GM18520 (cell line): ENCODE results near the gene POMT1.
"Not testable (repeated sequence)": the region's sequence is repeated elsewhere in the genome, so short reads cannot be mapped to it uniquely, and the experiment has no call there.

Experiments
- ATAC-seq: cut with Tn5 transposase; IDR thresholded peaks from one replicate; pipeline ENCODE4 v1.9.1; 2021; ENCODE audit not compliant: unreplicated experiment

POMT1 gene

DNA sequence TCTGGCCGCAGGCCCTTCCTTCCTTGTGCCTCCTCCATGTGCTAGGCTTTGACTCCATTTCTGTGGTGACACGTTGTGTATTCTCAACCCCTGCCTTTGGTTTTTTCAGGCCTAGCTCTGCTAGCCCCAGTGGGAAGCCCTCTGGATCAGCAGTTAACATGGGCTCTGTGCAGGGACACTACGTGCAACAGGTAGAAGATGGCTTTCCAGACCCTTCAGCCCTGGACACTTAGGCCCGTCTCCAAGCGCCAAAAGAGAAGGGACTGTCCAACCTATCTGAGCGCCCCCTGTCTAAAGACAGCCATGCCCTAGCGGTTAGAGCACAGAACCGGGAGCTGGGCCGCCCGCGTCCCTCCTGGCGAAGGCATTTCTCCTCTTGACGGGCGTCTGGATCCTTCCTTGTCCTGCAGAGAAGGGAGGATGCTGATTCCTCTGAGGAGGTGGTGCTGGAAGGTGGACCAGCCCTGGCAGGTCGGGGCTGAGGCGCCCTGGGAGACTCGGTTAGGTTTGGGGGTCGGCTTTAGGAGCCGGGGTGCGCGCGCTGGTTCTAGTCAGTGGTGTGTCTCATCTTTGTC, 8.3 kb upstream of the POMT1 start:
- no peak for ATAC-seq

DNA sequence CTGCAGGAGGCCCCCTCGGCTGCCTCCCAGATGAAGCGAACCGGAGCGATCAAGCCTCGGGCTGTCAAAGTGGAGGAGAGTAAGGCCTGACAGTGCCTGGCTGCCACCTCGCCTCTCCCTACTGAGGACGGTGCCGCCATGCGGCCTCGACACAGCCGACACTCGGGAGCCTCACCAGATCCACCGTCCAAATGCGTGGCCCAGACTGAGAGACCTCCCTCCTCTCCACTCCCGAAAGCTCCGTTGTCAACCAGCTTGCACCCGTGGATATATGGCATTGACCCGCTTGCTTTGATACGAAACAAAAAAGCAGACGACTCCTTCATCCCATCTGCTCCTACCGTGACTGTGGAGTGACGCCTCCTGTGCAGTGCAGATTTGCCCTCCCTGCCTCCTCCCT, 6.9 kb upstream of the POMT1 start:
- no peak for ATAC-seq

- ATAC-seq: no peak
These were observed 5.8 kb upstream of the POMT1 start for GRCh38 chr9:131496844-131497405.

- no peak for ATAC-seq
These were observed 3.4 kb upstream of the POMT1 start for GRCh38 chr9:131499254-131499767.

GRCh38 chr9:131500377-131500776, 2.3 kb upstream of the POMT1 start:
- no peak for ATAC-seq

DNA sequence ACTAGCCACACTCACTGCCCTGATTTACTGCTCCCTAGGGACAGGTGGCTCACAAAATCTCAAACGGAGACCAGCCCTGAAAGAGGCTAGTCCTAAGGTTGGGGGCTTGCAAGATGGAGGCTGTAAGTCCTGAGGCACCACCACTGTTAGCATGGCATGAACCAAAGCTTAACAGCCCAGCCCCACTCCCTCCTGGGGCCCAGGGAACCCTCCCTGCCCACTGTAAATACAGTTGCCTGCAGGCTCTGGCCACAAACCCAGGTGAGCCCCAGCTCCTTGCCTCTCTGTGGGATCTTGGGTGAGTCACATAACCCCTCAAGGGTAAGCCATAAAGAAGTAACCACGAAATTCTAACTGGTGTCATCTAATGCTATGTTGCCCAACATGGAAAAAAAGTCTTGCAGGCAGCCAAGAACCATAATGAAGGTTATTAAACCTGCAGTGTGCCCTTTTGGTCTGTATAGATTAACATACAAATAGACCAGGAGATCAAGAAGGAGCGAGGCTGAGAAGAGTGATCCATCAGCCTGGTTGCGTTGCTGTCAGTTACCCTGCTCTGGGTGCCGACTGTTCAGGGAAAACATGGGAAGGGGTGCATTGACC, 1.7 kb upstream of the POMT1 start:
- no peak for ATAC-seq

DNA sequence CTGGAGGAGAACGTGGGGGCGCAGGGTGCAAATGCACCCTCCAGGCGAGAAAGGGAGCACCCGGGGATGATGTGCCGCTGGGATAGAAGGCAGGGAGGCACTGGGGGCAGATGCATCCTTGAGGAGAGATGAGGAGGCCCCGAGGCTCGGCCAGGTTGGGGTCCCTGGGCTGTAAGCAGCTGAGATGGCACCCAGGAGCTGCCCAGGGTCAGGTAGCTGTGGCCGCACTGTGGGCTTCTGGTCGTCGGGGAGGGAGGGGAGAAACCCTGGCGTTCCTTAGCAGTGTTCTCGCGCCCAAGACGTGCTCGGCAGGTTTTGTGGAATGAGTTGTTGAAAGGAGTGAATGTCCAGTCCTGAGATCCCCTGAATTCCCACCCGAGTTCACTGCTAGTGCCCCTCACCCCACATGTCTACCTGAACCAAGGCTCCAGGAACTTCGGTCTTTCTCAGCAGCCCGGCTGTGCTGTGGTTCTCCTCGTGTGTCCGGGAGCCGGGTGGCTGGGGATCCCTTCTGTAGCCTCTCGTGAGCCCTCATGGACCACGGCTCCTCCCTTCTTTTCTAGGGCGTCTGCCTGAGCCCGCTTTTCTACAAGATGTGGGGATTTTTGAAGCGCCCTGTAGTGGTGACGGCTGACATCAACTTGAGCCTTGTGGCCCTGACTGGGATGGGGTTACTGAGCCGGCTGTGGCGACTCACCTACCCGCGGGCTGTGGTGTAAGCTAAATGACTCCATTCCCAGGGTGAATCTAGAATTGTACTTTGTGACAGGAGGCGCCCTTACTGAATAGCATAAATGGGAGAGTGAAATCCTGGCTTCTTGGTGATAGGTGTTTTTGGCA, 1.1 kb downstream of the POMT1 start:
- ATAC-seq: no peak

DNA sequence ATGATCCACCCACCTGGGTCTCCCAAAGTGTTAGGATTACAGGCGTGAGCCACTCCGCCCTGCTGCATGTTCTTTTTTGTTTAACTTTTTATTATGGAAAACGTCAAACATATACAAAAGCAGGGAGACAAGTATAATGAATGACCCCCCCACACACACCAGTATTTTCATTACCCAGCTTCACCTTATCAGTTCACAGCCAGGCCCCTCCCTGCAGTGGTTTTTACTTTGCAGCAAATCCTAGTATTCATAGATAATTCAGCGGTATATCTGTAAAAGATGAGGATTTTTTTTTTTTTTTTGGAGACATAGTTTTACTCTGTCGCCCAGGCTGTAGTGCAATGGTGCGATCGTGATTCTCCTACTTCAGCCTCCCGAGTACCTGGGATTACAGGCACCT, 2.3 kb downstream of the POMT1 start:
- no peak for ATAC-seq

GRCh38 chr9:131511416-131511815, 8.7 kb downstream of the POMT1 start:
- ATAC-seq: no peak

DNA sequence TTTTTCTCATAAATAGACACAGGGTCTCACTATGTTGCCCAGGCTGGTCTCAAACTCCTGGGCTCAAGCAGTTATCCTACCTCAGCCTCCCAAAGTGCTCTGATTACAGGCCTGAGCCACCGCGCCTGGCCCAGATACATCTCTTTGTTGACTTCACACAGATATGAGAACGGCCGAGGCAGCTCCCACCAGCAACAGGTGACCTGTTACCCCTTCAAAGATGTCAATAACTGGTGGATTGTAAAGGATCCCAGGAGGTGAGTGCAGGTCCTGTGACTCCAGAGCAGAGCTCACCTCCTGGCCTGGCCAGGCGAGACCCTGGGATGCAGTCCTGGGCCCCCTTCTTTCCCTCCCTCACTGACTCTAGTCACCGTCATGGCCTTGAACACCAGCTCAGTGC, 9.2 kb downstream of the POMT1 start:
- ATAC-seq: no peak

DNA sequence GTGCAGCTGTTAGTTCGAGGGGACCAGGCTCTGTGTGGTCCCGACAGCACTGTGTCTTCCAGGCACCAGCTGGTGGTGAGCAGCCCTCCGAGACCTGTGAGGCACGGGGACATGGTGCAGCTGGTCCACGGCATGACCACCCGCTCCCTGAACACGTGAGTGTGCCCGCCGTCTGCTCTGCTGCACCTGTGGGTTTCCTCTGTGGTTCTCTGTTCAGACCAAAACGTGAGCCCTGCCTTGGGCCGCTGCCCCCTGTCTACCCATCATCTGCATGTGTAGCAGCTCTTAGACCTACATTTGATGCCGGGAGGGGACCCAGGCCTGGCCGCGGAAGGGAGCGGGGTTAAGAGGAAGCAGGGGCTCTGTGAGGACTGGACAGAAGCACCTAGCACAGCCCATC, 10.5 kb downstream of the POMT1 start:
- ATAC-seq: no peak

DNA sequence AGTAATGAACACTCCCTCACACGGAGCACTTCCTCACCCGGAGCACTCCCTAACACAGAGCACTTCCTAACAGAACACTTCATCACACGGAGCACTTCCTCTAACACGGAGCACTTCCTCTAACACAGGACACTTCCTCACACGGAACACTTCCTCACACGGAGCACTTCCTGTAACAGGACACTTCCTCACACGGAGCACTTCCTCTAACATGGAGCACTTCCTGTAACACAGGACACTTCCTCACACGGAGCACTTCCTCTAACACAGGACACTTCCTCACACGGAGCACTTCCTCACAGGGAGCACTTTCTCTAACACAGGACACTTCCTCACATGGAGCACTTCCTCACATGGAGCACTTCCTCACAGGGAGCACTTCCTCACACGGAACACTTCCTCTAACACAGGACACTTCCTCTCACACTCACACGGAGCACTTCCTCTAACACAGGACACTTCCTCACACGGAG, 12.9 kb downstream of the POMT1 start:
- ATAC-seq: not testable (repeated sequence)

- no peak for ATAC-seq
These were observed 13.4 kb downstream of the POMT1 start for GRCh38 chr9:131516100-131516499.

DNA sequence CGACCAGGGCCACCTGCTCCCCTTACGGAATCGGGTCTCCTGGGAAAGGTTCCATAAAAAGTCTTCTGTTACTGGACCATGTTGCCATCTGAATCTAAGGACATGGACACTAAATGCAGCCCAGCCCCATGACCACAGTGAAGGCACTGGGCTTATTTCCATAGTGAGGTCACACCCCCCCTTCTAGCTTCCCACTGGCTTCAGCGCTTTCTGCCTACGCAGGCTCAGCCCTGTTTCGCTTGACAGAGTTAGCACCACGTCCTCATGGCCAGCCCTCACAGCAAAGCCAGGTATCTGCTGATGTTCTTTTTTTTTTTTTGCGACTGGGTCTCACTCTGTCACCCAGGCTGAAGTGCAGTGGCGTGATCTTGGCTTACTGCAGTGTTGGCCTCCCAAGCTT, 14.2 kb downstream of the POMT1 start:
- ATAC-seq: no peak

DNA sequence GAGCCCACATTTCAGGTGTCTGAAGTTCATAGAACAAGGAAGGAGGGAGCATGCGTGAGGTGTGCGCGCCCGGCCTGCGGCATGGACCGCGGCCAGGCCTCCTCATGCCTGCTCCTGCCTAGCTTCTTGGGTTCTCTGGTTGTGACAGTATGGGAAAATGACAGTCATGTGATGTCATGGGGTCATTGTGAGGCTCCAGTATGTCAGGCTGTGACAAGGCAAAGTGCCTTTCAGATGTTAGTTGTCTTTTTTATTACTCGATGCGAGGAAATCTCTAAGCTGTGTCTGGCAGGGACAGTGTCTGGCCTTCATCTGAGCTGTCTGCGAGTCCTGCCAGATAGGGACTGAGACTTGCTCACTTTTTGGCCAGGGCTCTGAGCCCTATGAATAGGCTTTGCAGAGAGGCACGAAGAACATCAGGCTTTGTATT, 15.1 kb downstream of the POMT1 start:
- no peak for ATAC-seq

- no peak for ATAC-seq
These were observed 15.8 kb downstream of the POMT1 start for GRCh38 chr9:131518553-131518952.

- ATAC-seq: no peak
These were observed 17.8 kb downstream of the POMT1 start for GRCh38 chr9:131520503-131520902.

- no peak for ATAC-seq
These were observed 18.5 kb downstream of the POMT1 start for GRCh38 chr9:131521203-131521602.

GRCh38 chr9:131521822-131522221, 19.1 kb downstream of the POMT1 start:
- no peak for ATAC-seq

- ATAC-seq: no peak
These were observed 19.8 kb downstream of the POMT1 start for GRCh38 chr9:131522257-131523085.

- ATAC-seq: no peak
These were observed 20.3 kb downstream of the POMT1 start for GRCh38 chr9:131523086-131523388.
